Liver (tissue), 3 donors: Measurements from ENCODE around the gene PER2.

ENCODE experiments used
- CTCF ChIP-seq: fragments of 150-350 bp; IDR thresholded peaks from 2 replicates; pipeline ENCODE4 v1.5.1; 2017; ENCODE audit warnings: improper control_type of control experiment, low read depth, low read length; ENCODE audit not compliant: missing input control
- REST ChIP-seq: IDR thresholded peaks from 2 replicates; pipeline ENCODE4 v1.6.1; 2016; ENCODE audit warnings: antibody characterized with exemption, mild to moderate bottlenecking
- RXRA ChIP-seq, 2 donors: IDR thresholded peaks; 2 replicates each; pipeline ENCODE4 v1.6.1; 2017 to 2018; ENCODE audit warnings: antibody characterized with exemption in 2 of 2, mild to moderate bottlenecking in 1 of 2
- donor health status: healthy.
- donor health status: healthy.

GRCh38 chr2:238238311-238238765, 50.1 kb downstream of the PER2 start:
- TF ChIP-seq CTCF (no peak), RXRA (IDR thresholded peaks at IDR 0.05) (no peak), REST (no peak)
